Hippocampal formation (tissue), 2 donors: ENCODE measurements around the gene PRADC1.

Experiments used
- DNase-seq, 2 donors: peaks; one replicate each; lab custom pipeline; 2025; lab: John Stamatoyannopoulos, UW

Gene PRADC1

GRCh38 chr2:73258913-73259215 is 25.8 kb upstream of the PRADC1 start:
- DNase-seq, result no peak

GRCh38 chr2:73258186-73258912 is 25.3 kb upstream of the PRADC1 start:
- no peak for DNase-seq

- no peak for DNase-seq
Measured at GRCh38 chr2:73257425-73258125, 24.5 kb upstream of the PRADC1 start.

- DNase-seq, result no peak
Measured at GRCh38 chr2:73257021-73257420, 24.0 kb upstream of the PRADC1 start.

GRCh38 chr2:73256618-73256922 is 23.5 kb upstream of the PRADC1 start:
- no peak for DNase-seq

- no peak for DNase-seq
Measured at GRCh38 chr2:73255907-73256617, 23.0 kb upstream of the PRADC1 start.

GRCh38 chr2:73255007-73255644 is 22.1 kb upstream of the PRADC1 start:
- DNase-seq, result no peak

GRCh38 chr2:73254343-73255006 is 21.4 kb upstream of the PRADC1 start:
- no peak for DNase-seq

- no peak for DNase-seq
Measured at GRCh38 chr2:73253901-73254300, 20.9 kb upstream of the PRADC1 start.

GRCh38 chr2:73253400-73253799 is 20.4 kb upstream of the PRADC1 start:
- no peak for DNase-seq

GRCh38 chr2:73252238-73253027 is 19.4 kb upstream of the PRADC1 start:
- DNase-seq, result no peak

GRCh38 chr2:73250872-73251846 is 18.1 kb upstream of the PRADC1 start:
- no peak for DNase-seq

GRCh38 chr2:73249636-73250035 is 16.6 kb upstream of the PRADC1 start:
- DNase-seq, result no peak

- DNase-seq, result no peak
Measured at GRCh38 chr2:73246850-73247249, 13.8 kb upstream of the PRADC1 start.

GRCh38 chr2:73244580-73244979 is 11.5 kb upstream of the PRADC1 start:
- DNase-seq, result no peak

- no peak for DNase-seq
Measured at GRCh38 chr2:73243884-73244570, 11.0 kb upstream of the PRADC1 start.

- DNase-seq, result no peak
Measured at GRCh38 chr2:73239776-73240175, 6.7 kb upstream of the PRADC1 start.

- no peak for DNase-seq
Measured at GRCh38 chr2:73238976-73239375, 5.9 kb upstream of the PRADC1 start.

GRCh38 chr2:73238149-73238548 is 5.1 kb upstream of the PRADC1 start:
- DNase-seq, result no peak

- DNase-seq, result no peak
Measured at GRCh38 chr2:73237168-73237567, 4.1 kb upstream of the PRADC1 start.
